Stimulated activated CD4-positive, alpha-beta T cell treated with anti-CD3 and anti-CD28 coated beads, Interleukin-12 subunit alpha, Interleukin-12 subunit beta, amount 100 ng/mL, for 48 hours (primary cell): Measurements from ENCODE around the gene ZCCHC24.

Experiments used
- DNase-seq, 3 donors: peaks; one replicate each; pipeline ENCODE4 v3.0.0-alpha.2; 2020; ENCODE audit warnings: low read depth in 2 of 3, low spot score in 1 of 3

The ZCCHC24 gene

DNA sequence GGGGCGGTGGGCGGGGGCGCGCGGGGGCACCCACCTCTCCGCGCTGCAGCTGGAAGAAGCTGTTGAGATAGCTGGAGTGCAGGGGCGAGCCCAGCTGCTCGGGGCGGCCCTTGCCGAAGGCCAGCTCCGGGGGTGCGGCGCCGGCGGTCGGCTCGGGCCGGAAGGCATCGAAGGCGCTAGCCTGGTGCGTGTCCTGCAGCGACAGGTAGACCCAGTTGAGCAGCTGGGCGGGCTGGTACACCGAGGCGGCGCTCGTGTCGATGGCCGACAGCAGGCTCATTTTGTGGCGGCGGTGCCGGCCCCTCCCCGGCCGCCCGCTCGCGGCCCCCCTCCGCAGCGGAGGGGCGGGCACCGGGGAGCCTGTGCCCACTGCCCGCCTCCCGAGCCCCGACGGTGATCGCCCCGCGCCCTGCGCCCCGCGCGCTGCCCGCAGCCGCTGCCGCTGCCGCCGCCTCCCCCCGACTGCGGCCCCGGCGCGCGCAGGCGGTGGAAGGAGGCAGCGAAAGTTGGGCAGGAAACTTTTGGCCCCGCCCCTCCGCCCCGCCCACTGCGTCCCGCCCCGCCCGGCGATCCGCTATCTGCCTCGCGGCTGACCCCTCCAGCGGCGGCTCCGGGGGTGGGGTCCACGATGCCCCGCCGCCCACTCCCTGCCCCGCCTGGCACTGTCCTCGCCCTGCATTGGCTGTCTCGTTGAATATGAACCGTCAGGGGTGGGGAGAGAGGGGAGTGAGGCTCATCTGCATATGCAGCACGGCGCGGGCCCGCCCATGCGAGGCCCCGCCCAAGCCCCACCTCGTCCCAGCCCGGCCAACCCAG lies at the start of gene ZCCHC24:
TSS of gene ZCCHC24 (minus strand) at position 464 of the 816 bp plus-strand sequence. CDS start at position 280, 184 bp downstream.
- DNase-seq: peak; percentile 83 to 89 (median 89)

GRCh38 chr10:79493806-79494205 lies 48.4 kb upstream of the ZCCHC24 start:
- DNase-seq: no peak

GRCh38 chr10:79492839-79493238 lies 47.4 kb upstream of the ZCCHC24 start:
- no peak for DNase-seq

GRCh38 chr10:79492256-79492655 lies 46.8 kb upstream of the ZCCHC24 start:
- DNase-seq: no peak

GRCh38 chr10:79491143-79491835 lies 45.9 kb upstream of the ZCCHC24 start:
- DNase-seq: no peak

GRCh38 chr10:79490400-79491142 lies 45.1 kb upstream of the ZCCHC24 start:
- no peak for DNase-seq

GRCh38 chr10:79488870-79489269 lies 43.4 kb upstream of the ZCCHC24 start:
- no peak for DNase-seq

DNA sequence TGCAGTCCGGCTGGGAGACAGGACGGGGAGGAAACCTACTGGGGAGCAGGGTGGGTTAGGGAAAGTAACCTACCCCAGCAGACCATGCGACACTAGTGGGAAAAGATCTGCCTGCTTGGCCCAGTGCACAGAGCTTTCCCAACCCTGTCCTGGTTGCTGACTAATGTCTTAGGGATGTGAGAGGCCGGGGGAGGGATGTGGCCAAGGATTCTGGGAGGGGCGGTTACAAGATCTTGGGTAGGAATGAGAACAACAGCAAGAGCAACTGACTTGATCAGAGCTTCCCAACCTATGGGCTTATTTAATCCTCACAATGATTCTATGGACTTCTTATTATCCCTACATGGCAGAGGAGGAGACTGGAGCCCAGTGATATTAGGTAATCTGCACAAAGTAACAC lies 42.9 kb upstream of the ZCCHC24 start:
- no peak for DNase-seq

GRCh38 chr10:79487296-79488194 lies 42.1 kb upstream of the ZCCHC24 start:
- DNase-seq: peak; percentile 9 to 16 (median 10)

DNA sequence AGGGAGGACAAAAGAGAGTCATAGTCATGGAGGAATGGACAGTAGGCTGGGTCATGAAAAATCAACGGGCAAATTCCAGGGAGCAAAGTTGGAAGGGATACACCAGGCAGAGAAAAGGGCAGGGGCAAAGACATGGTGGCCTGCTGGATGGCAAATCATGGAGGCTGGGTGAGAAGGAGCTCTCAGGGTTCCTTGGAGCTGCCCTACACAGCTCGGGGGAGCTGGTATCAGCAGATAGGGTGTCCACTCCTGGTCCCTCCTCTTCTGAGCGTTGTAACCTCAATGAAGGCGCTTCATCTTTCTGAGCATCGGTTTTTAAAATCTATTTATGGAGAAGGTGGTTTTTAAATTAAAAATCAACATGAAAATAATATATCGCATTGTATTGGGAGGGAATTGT lies 39.1 kb upstream of the ZCCHC24 start:
- DNase-seq: no peak

DNA sequence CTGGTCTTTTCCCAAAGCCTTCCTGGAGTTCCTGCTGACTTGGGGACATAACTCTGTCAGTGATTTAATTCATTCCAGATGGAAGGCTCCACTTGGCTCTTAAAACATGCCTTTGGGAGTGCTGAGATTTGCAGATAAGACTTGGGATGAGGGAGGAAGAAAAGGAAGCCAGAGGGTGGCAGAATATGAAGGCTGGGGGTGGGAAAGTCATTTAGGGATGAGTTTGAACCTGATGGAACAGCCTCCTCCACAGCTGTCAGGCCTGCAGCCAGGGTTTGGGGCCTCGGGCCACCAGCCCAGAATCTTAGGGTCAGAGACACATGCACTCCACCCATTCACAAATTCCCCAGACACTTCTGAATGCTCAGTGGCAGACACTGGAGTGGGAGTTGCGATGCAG lies 38.5 kb upstream of the ZCCHC24 start:
- DNase-seq: no peak

GRCh38 chr10:79483299-79483698 lies 37.9 kb upstream of the ZCCHC24 start:
- DNase-seq: no peak

DNA sequence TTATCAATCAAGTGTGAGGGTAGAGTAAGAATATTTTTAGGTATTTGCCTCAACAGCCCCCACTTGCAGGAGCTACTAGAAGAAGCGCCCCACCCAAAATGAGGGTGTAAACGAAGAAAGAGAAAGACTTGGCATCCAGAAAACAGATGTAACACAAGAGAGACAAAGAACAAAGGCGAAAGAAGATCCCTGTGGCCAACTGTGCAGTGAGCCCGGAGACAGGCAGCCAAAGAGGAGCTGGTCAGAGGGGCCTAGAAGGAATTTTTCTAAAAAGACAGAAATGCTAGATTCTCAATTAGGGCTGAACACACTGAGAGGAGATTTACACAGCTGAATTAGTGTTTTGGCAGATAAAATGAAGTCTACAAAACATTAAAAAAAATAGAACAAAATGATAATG lies 37.3 kb upstream of the ZCCHC24 start:
- DNase-seq: no peak

DNA sequence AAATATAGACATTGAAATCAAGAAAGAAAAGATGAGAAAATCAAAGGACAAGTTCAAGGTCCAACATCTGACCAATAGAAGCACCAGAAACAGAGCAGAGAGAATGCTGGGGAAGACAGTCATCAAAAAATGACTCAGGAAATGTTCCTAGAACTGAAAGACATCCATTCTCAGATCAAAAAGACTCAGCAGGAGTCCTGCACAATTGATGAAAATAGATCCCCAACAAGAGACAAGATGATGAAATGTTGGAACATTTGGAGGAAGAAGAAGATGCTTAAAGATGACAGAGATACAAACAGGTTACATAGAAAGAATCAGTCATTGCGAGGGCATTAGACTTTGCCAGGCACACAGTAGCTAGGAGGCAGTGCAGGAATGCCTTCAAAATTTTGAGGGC lies 36.9 kb upstream of the ZCCHC24 start:
- no peak for DNase-seq

DNA sequence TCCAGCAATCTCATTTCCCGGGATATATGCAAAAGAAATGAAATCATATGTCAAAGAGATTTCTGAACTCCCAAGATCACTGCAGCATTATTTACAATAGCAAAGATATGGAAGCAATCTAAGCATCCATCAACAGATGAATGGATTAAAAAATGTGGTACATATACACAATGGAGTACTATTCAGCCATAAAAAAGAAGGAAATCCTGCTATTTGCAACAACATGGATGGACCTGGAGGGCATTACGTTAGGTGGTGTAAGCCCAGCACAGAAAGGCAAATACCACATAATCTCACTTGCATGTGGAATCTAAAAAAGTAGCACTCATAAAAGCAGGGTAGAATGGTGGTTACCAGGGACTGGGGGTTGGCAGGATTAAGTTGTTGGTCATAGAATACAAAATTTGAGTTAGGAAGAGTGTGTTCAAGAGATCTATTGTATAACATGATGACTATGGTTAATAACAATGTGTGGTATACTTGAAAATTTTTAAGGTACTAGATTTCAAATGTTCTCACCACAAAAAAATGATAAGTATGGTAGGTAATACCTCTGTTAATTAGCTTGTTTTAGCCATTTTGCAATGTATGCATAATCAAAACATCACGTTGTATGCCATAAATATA lies 34.0 kb upstream of the ZCCHC24 start:
- no peak for DNase-seq

- no peak for DNase-seq
Measured at GRCh38 chr10:79477456-79477855, 32.0 kb upstream of the ZCCHC24 start.

- no peak for DNase-seq
Measured at GRCh38 chr10:79476645-79477044, 31.2 kb upstream of the ZCCHC24 start.

DNA sequence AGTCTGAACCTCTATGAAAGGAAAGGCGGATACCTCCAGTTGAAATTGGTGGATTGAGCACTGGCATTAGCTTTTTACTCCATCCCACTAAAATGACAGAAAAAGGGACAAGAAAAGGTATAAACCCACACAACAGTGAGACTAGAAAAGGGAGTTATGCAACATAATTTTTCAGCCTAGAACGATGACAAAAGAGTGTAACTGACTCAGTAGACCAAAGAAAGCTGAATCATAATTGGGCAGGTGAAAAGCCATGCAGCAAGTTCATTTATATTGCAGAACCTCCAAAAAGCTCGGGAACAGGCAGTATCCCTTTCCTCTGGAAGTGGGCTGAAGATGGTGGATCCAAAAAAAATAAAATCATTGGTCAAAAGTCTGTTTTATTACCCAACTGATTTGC lies 30.5 kb upstream of the ZCCHC24 start:
- DNase-seq: no peak

DNA sequence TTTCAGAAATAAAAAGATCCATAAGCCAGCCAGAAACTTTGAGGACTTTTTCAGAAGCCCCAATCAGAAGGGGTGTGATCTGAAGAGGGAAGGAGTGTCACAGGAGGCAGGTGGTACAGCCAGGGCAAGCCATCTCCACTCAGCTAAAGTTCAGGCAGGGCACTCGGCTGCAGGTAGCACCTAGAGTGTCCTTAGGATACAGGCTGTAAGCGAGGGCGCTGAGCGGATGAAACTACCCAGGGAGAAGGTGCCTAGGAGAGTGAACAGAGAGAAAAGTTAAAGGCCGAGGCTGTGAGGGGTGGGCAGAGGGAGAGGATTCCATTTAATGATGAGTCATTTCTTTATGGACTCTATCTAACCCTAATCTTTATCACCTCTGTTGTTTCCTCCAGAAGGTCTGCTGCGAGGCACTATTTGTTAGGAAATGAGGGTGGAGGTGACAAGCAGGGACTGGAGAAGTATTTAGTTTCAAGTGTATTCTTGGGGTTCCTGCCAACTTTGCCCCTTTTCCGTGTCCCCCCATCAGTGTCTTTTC lies 29.8 kb upstream of the ZCCHC24 start:
- no peak for DNase-seq

DNA sequence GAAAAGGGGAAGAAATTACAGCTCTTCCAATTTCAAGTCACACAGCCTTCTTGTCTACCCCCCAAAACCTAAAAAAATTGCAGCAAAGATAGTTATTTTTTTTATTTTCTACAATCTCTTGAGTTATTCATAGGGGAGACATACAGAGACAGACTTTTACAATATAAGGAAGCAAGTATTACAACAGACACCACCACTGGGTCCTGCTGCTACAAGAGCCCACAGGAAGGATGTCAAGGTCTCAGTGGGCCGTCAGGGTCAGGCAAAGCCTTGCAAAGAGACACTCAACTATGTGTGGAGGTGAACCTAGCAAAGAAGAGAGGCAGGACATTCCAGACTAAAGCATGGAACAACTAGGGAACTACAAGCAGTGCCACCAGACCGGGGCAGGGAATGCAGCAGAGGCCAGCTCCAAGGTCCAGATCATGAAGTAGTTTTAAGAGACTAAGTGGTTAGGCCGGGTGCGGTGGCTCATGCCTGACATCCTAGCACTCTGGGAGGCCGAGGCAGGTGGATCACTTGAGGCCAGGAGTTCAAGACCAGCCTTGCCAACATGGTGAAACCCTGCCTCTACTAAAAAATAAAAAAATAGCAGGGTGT lies 28.2 kb upstream of the ZCCHC24 start:
- no peak for DNase-seq
